PC-9 (cell line): ENCODE results near the gene VRTN.

ENCODE experiments used
- CTCF ChIP-seq: fragments of 200-600 bp; sonication (generic); conservative IDR thresholded peaks from 2 replicates; pipeline ENCODE4 v1.6.1; 2017; ENCODE audit warnings: mixed run types, antibody characterized with exemption, mild to moderate bottlenecking, moderate library complexity
- EZH2 ChIP-seq: fragments of 200-600 bp; sonication (generic); IDR thresholded peaks from 2 replicates; pipeline ENCODE4 v1.8.0; 2017; ENCODE audit warnings: antibody characterized with exemption, low read depth

- TF ChIP-seq EZH2 (no peak), CTCF (no peak)
These were observed 31.9 kb downstream of the VRTN start for GRCh38 chr14:74380172-74380571.
